ENCODE measurements around the gene HNRNPC. TPM values are rescaled to one million over a fixed set of nuclear protein-coding genes. Genes with fewer than 3 reads are reported as not detected.
"Not testable (repeated sequence)": the region's sequence is repeated elsewhere in the genome, so short reads cannot be mapped to it uniquely, and the experiment has no call there.

HNRNPC gene
- total RNA-seq, 1 experiment from 2014 or later, result 1,144 TPM

GRCh38 chr14:21257394-21257909 lies 11.8 kb downstream of the HNRNPC start:
- no peak overlapping the region for H3K9ac ChIP-seq (ENCODE audit: low read length)
- H3K36me3 ChIP-seq (ENCODE audit: insufficient read depth, low read length), result peaks cover 83% of the 10 kb centered on the region
- H4K20me1 ChIP-seq (ENCODE audit: insufficient read depth, low read depth, low read length), result peaks cover 87% of the 10 kb centered on the region
- no peaks in the 10 kb centered on the region for H3K9me2 ChIP-seq (replicated peaks; ENCODE audit: insufficient read depth, low read length)
- H3K9me3 ChIP-seq (ENCODE audit: low read length), result no peaks in the 10 kb centered on the region
- H3K27ac ChIP-seq (ENCODE audit: low read length), result no peak overlapping the region
- H3K4me2 ChIP-seq (ENCODE audit: low read depth, low read length, poor library complexity, severe bottlenecking), result no peak overlapping the region
- no peak overlapping the region for H2AFZ ChIP-seq (ENCODE audit: low read length)
- H3K27me3 ChIP-seq (ENCODE audit: low read length), result no peaks in the 10 kb centered on the region
- H3K4me3 ChIP-seq (ENCODE audit: low read length), result no peak overlapping the region
- peaks cover 4% of the 10 kb centered on the region for H3K4me1 ChIP-seq (ENCODE audit: low read length)
- peaks cover 95% of the 10 kb centered on the region for H3K79me2 ChIP-seq (ENCODE audit: low read length)
- DNase-seq, result no peak

GRCh38 chr14:21256539-21257393 lies 12.5 kb downstream of the HNRNPC start:
- Histone ChIP-seq H3K4me2 (ENCODE audit: low read depth, low read length, poor library complexity, severe bottlenecking) (no peak overlapping the region), H3K9me3 (ENCODE audit: low read length) (no peaks in the 10 kb centered on the region), H3K9ac (ENCODE audit: low read length) (no peak overlapping the region), H2AFZ (ENCODE audit: low read length) (no peak overlapping the region), H3K4me3 (ENCODE audit: low read length) (no peak overlapping the region), H3K9me2 (replicated peaks; ENCODE audit: insufficient read depth, low read length) (no peaks in the 10 kb centered on the region), H3K79me2 (ENCODE audit: low read length) (peaks cover 95% of the 10 kb centered on the region), H3K4me1 (ENCODE audit: low read length) (no peaks in the 10 kb centered on the region), H3K27ac (ENCODE audit: low read length) (no peak overlapping the region), H3K27me3 (ENCODE audit: low read length) (no peaks in the 10 kb centered on the region), H4K20me1 (ENCODE audit: insufficient read depth, low read depth, low read length) (peaks cover 87% of the 10 kb centered on the region), H3K36me3 (ENCODE audit: insufficient read depth, low read length) (peaks cover 83% of the 10 kb centered on the region)
- DNase-seq, result no peak

- Histone ChIP-seq H4K20me1 (ENCODE audit: insufficient read depth, low read depth, low read length) (peaks cover 88% of the 10 kb centered on the region), H3K36me3 (ENCODE audit: insufficient read depth, low read length) (peaks cover 84% of the 10 kb centered on the region), H3K79me2 (ENCODE audit: low read length) (peaks cover 95% of the 10 kb centered on the region)
- H3K27me3 ChIP-seq (ENCODE audit: low read length); H2AFZ ChIP-seq (ENCODE audit: low read length); H3K4me1 ChIP-seq (ENCODE audit: low read length); DNase-seq; H3K9me2 ChIP-seq (replicated peaks; ENCODE audit: insufficient read depth, low read length); H3K4me3 ChIP-seq (ENCODE audit: low read length); H3K9ac ChIP-seq (ENCODE audit: low read length); H3K27ac ChIP-seq (ENCODE audit: low read length); H3K4me2 ChIP-seq (ENCODE audit: low read depth, low read length, poor library complexity, severe bottlenecking); H3K9me3 ChIP-seq (ENCODE audit: low read length): not testable (repeated sequence)
Measured at GRCh38 chr14:21256102-21256447, 13.2 kb downstream of the HNRNPC start.

- Histone ChIP-seq H3K4me2 (ENCODE audit: low read depth, low read length, poor library complexity, severe bottlenecking) (no peak overlapping the region), H4K20me1 (ENCODE audit: insufficient read depth, low read depth, low read length) (peaks cover 88% of the 10 kb centered on the region), H3K27ac (ENCODE audit: low read length) (no peak overlapping the region)
Measured at GRCh38 chr14:21255385-21256101, 13.7 kb downstream of the HNRNPC start.

GRCh38 chr14:21252149-21252548 lies 17.1 kb downstream of the HNRNPC start:
- Histone ChIP-seq H3K9me3 (ENCODE audit: low read length) (no peaks in the 10 kb centered on the region), H3K27me3 (ENCODE audit: low read length) (no peaks in the 10 kb centered on the region), H3K9ac (ENCODE audit: low read length) (no peak overlapping the region), H3K4me2 (ENCODE audit: low read depth, low read length, poor library complexity, severe bottlenecking) (no peak overlapping the region), H3K4me3 (ENCODE audit: low read length) (no peak overlapping the region), H3K27ac (ENCODE audit: low read length) (no peak overlapping the region), H3K36me3 (ENCODE audit: insufficient read depth, low read length) (peaks cover 94% of the 10 kb centered on the region), H3K4me1 (ENCODE audit: low read length) (no peaks in the 10 kb centered on the region; the same call in 1 of the 2 replicates), H4K20me1 (ENCODE audit: insufficient read depth, low read depth, low read length) (peaks cover 95% of the 10 kb centered on the region), H3K79me2 (ENCODE audit: low read length) (peaks cover 100% of the 10 kb centered on the region), H3K9me2 (replicated peaks; ENCODE audit: insufficient read depth, low read length) (no peaks in the 10 kb centered on the region), H2AFZ (ENCODE audit: low read length) (no peak overlapping the region)
- no peak for DNase-seq

More at GRCh38 chr14:21255385-21256101, 13.7 kb downstream of the HNRNPC start:
- no peaks in the 10 kb centered on the region for H3K4me1 ChIP-seq (ENCODE audit: low read length)
- H3K79me2 ChIP-seq (ENCODE audit: low read length), result peaks cover 95% of the 10 kb centered on the region
- no peaks in the 10 kb centered on the region for H3K27me3 ChIP-seq (ENCODE audit: low read length)
- H3K9me2 ChIP-seq (replicated peaks; ENCODE audit: insufficient read depth, low read length), result no peaks in the 10 kb centered on the region
- no peak overlapping the region for H3K9ac ChIP-seq (ENCODE audit: low read length)
- DNase-seq, result no peak
- H2AFZ ChIP-seq (ENCODE audit: low read length), result no peak overlapping the region
- H3K9me3 ChIP-seq (ENCODE audit: low read length), result no peaks in the 10 kb centered on the region
- peaks cover 85% of the 10 kb centered on the region for H3K36me3 ChIP-seq (ENCODE audit: insufficient read depth, low read length)
- no peak overlapping the region for H3K4me3 ChIP-seq (ENCODE audit: low read length)

GRCh38 chr14:21251215-21251614 lies 18.0 kb downstream of the HNRNPC start:
- Histone ChIP-seq H3K27me3 (ENCODE audit: low read length) (no peaks in the 10 kb centered on the region), H2AFZ (ENCODE audit: low read length) (no peak overlapping the region), H3K36me3 (ENCODE audit: insufficient read depth, low read length) (peaks cover 93% of the 10 kb centered on the region), H4K20me1 (ENCODE audit: insufficient read depth, low read depth, low read length) (peaks cover 95% of the 10 kb centered on the region), H3K27ac (ENCODE audit: low read length) (no peak overlapping the region), H3K9me3 (ENCODE audit: low read length) (no peaks in the 10 kb centered on the region), H3K9ac (ENCODE audit: low read length) (no peak overlapping the region), H3K9me2 (replicated peaks; ENCODE audit: insufficient read depth, low read length) (no peaks in the 10 kb centered on the region), H3K79me2 (ENCODE audit: low read length) (peaks cover 100% of the 10 kb centered on the region), H3K4me2 (ENCODE audit: low read depth, low read length, poor library complexity, severe bottlenecking) (no peak overlapping the region), H3K4me3 (ENCODE audit: low read length) (no peak overlapping the region), H3K4me1 (ENCODE audit: low read length) (no peaks in the 10 kb centered on the region; the same call in 1 of the 2 replicates)
- DNase-seq, result no peak

- Histone ChIP-seq H3K4me1 (ENCODE audit: low read length) (peaks cover 4% of the 10 kb centered on the region; the same call in 1 of the 2 replicates), H3K27me3 (ENCODE audit: low read length) (no peaks in the 10 kb centered on the region), H3K79me2 (ENCODE audit: low read length) (peaks cover 100% of the 10 kb centered on the region), H3K4me2 (ENCODE audit: low read depth, low read length, poor library complexity, severe bottlenecking) (no peak overlapping the region), H3K27ac (ENCODE audit: low read length) (no peak overlapping the region), H3K9ac (ENCODE audit: low read length) (no peak overlapping the region), H3K9me2 (replicated peaks; ENCODE audit: insufficient read depth, low read length) (no peaks in the 10 kb centered on the region), H3K9me3 (ENCODE audit: low read length) (no peaks in the 10 kb centered on the region), H3K36me3 (ENCODE audit: insufficient read depth, low read length) (peaks cover 90% of the 10 kb centered on the region), H3K4me3 (ENCODE audit: low read length) (no peak overlapping the region), H4K20me1 (ENCODE audit: insufficient read depth, low read depth, low read length) (peaks cover 94% of the 10 kb centered on the region), H2AFZ (ENCODE audit: low read length) (no peak overlapping the region)
- no peak for DNase-seq
Measured at GRCh38 chr14:21248739-21249411, 20.4 kb downstream of the HNRNPC start.

- Histone ChIP-seq H3K9ac (ENCODE audit: low read length) (no peak overlapping the region), H3K4me3 (ENCODE audit: low read length) (no peak overlapping the region), H3K27ac (ENCODE audit: low read length) (no peak overlapping the region), H3K79me2 (ENCODE audit: low read length) (peaks cover 100% of the 10 kb centered on the region), H3K9me2 (replicated peaks; ENCODE audit: insufficient read depth, low read length) (no peaks in the 10 kb centered on the region), H3K27me3 (ENCODE audit: low read length) (no peaks in the 10 kb centered on the region), H4K20me1 (ENCODE audit: insufficient read depth, low read depth, low read length) (peaks cover 92% of the 10 kb centered on the region), H3K4me2 (ENCODE audit: low read depth, low read length, poor library complexity, severe bottlenecking) (no peak overlapping the region), H3K4me1 (ENCODE audit: low read length) (peaks cover 4% of the 10 kb centered on the region; the same call in 1 of the 2 replicates), H3K9me3 (ENCODE audit: low read length) (no peaks in the 10 kb centered on the region), H3K36me3 (ENCODE audit: insufficient read depth, low read length) (peaks cover 88% of the 10 kb centered on the region), H2AFZ (ENCODE audit: low read length) (no peak overlapping the region)
- DNase-seq, result no peak
Measured at GRCh38 chr14:21248338-21248737, 20.9 kb downstream of the HNRNPC start.

Measured in Karpas-422 (cell line).